GM12878 (cell line): Measurements from ENCODE around the gene UFSP2. TPM values are rescaled to one million over a fixed set of nuclear protein-coding genes. Genes with fewer than 3 reads are reported as not detected.

Source experiments
- ATAC-seq: fragments of 200-7000 bp; cut with Tn5 transposase; 3 replicates; pipeline ENCODE4 v1.9.1; 2020; ENCODE audit warnings: mild to moderate bottlenecking, moderate library complexity
- BruUV-seq: library from RNA; stranded (reverse); fragments of 400-500 nt; replicated peaks from 2 replicates; lab custom pipeline; 2021; lab: Mats Ljungman, UMichigan
- CTCF ChIA-PET: fragments of 300-600 bp; sonication (Branson Sonifier 250); formaldehyde crosslinking; extraction: SDS; loops from one replicate; lab custom pipeline; 2021; ENCODE audit warnings: inconsistent platforms; lab: Yijun Ruan, JAX
- POLR2A ChIA-PET: fragments of 350-600 bp; formaldehyde crosslinking; extraction: SDS; loops from one replicate; lab custom pipeline; 2021; ENCODE audit warnings: inconsistent platforms; lab: Charles Lee
- RAD21 ChIA-PET: fragments of 300-600 bp; sonication (Branson Sonifier 250); formaldehyde crosslinking; loops from one replicate; lab custom pipeline; 2023; ENCODE audit warnings: antibody characterized with exemption; ENCODE audit not compliant: unreplicated experiment; lab: Charles Lee
- SMC1A ChIA-PET: fragments of 300-600 bp; sonication (Branson Sonifier 250); formaldehyde crosslinking; loops from one replicate; lab custom pipeline; 2023; ENCODE audit not compliant: unreplicated experiment, uncharacterized antibody; lab: Charles Lee
- DNase-seq: peaks from one replicate; pipeline ENCODE4 v3.0.0-alpha.2; 2011; ENCODE audit warnings: low read depth, low spot score
- FAIRE-seq: peaks from 3 replicates; lab custom pipeline; 2011; peaks lifted over from hg19 to GRCh38; lab: Jason Lieb, UNC
- H2AFZ ChIP-seq: 2 replicates; pipeline ENCODE4 v1.6.0; 2011; ENCODE audit warnings: low read depth, low read length, control low read depth; ENCODE audit not compliant: control insufficient read depth
- H3K27ac ChIP-seq: 2 replicates; pipeline ENCODE4 v1.5.1; 2011; ENCODE audit warnings: control low read depth; ENCODE audit not compliant: control insufficient read depth, insufficient read depth
- H3K27me3 ChIP-seq, 2 experiments: replicated peaks in 1 of 2; 2 replicates each; pipeline versions ENCODE4 v1.6.0 to v1.6.1; 2011; ENCODE audit warnings: low read length in 1 of 2; ENCODE audit not compliant: control insufficient read depth in 2 of 2, insufficient read depth in 2 of 2
- H3K36me3 ChIP-seq, 2 experiments: 2 replicates each; pipeline ENCODE4 v1.5.1; 2011; ENCODE audit warnings: low read length in 1 of 2; ENCODE audit not compliant: control insufficient read depth in 2 of 2, insufficient read depth in 2 of 2
- H3K4me1 ChIP-seq: 2 replicates; pipeline ENCODE4 v1.6.1; 2011; ENCODE audit warnings: mild to moderate bottlenecking, low read length, moderate library complexity, mixed read lengths; ENCODE audit not compliant: control insufficient read depth, insufficient read depth
- H3K4me2 ChIP-seq: 2 replicates; pipeline ENCODE4 v1.6.0; 2011; ENCODE audit warnings: control low read depth; ENCODE audit not compliant: control insufficient read depth, insufficient read depth
- H3K4me3 ChIP-seq: fragments of 200-600 bp; sonication (generic); 2 replicates; pipeline ENCODE4 v1.5.1; 2016
- H3K79me2 ChIP-seq: 2 replicates; pipeline ENCODE4 v1.6.0; 2011; ENCODE audit warnings: low read length; ENCODE audit not compliant: control insufficient read depth, insufficient read depth
- H3K9ac ChIP-seq: 2 replicates; pipeline ENCODE4 v1.8.0; 2011; ENCODE audit warnings: low read length, control low read depth, mixed read lengths; ENCODE audit not compliant: control insufficient read depth, insufficient read depth
- H3K9me3 ChIP-seq: replicated peaks from 3 replicates; pipeline ENCODE4 v1.5.1; 2011; ENCODE audit warnings: mild to moderate bottlenecking, low read length; ENCODE audit not compliant: control insufficient read depth, insufficient read depth
- H4K20me1 ChIP-seq: 2 replicates; pipeline ENCODE4 v1.6.0; 2011; ENCODE audit not compliant: control insufficient read depth, insufficient read depth
- BCL11A ChIP-seq: IDR thresholded peaks from 2 replicates; pipeline ENCODE4 v1.6.1; 2011; ENCODE audit warnings: low read depth, low read length
- BMI1 ChIP-seq: fragments of 450-650 bp; IDR thresholded peaks from 2 replicates; pipeline ENCODE4 v1.6.1; 2016; ENCODE audit warnings: mild to moderate bottlenecking, moderate library complexity, borderline replicate concordance
- CBX3 ChIP-seq: fragments of 200-600 bp; sonication (generic); IDR thresholded peaks from 2 replicates; pipeline ENCODE4 v1.6.1; 2016; ENCODE audit warnings: low read depth, borderline replicate concordance
- CHD2 ChIP-seq: IDR thresholded peaks from 2 replicates; pipeline ENCODE4 v1.6.1; 2011; ENCODE audit warnings: low read depth, low read length, improper control_type of control experiment, borderline replicate concordance
- DPF2 ChIP-seq: fragments of 450-650 bp; IDR thresholded peaks from 2 replicates; pipeline ENCODE4 v1.6.1; 2017; ENCODE audit warnings: mild to moderate bottlenecking
- E4F1 ChIP-seq: fragments of 450-650 bp; IDR thresholded peaks from 2 replicates; pipeline ENCODE4 v1.6.1; 2018; ENCODE audit warnings: borderline replicate concordance, mild to moderate bottlenecking; ENCODE audit not compliant: partially characterized antibody
- IRF5 ChIP-seq: fragments of 450-650 bp; IDR thresholded peaks from 2 replicates; pipeline ENCODE4 v1.6.1; 2017; ENCODE audit warnings: borderline replicate concordance
- KDM1A ChIP-seq: fragments of 200-600 bp; sonication (generic); IDR thresholded peaks from 2 replicates; pipeline ENCODE4 v1.6.1; 2016; ENCODE audit warnings: borderline replicate concordance
- LARP7 ChIP-seq: fragments of 450-650 bp; IDR thresholded peaks from 2 replicates; pipeline ENCODE4 v1.6.1; 2017; ENCODE audit warnings: mild to moderate bottlenecking
- NFIC ChIP-seq: IDR thresholded peaks from 2 replicates; pipeline ENCODE4 v1.6.1; 2012; ENCODE audit warnings: low read depth, mild to moderate bottlenecking, inconsistent platforms, low read length, moderate library complexity
- POLR2AphosphoS5 ChIP-seq: IDR thresholded peaks from 2 replicates; pipeline ENCODE4 v1.6.1; 2011; ENCODE audit warnings: mild to moderate bottlenecking, low read length, inconsistent platforms
- TCF12 ChIP-seq: IDR thresholded peaks from 2 replicates; pipeline ENCODE4 v1.6.1; 2011; ENCODE audit warnings: low read depth, mild to moderate bottlenecking, low read length
- WGBS: methylation state at CpG from one replicate; pipeline ENCODE4 v1.1.6; 2016; ENCODE audit warnings: low lambda C conversion rate; ENCODE audit not compliant: insufficient replicate concordance, insufficient coverage; ENCODE audit errors: missing lambda C conversion rate; 5-methylcytosine and 5-hydroxymethylcytosine counted together
- in situ Hi-C: fragments of 300-500 bp; cut with MboI; formaldehyde crosslinking; loops from 9 replicates; pipeline ENCODE4 v1.14.3; 2018; ENCODE audit warnings: mixed read lengths
- intact Hi-C: fragments of 100-400 bp; cut with micrococcal nuclease; formaldehyde crosslinking; loops from one replicate; pipeline ENCODE4 v1.14.2; 2022; ENCODE audit not compliant: unreplicated experiment
- polyA plus RNA-seq, 11 experiments: library from polyadenylated mRNA; depleted of rRNA in 4 of 11; unstranded in 6 of 11; stranded (reverse) in 5 of 11; fragments of >200 nt; fragmentation: Nextera tagmentation in 4 of 11; fragmentation: Illumina TruSeq in 1 of 11; extraction: Ambion mirVana in 4 of 11; extraction: Trizol in 1 of 11; gene quantifications; 1 replicate in 1 of 11; 2 replicates in 10 of 11; pipeline versions ENCODE4 v1.2.1 to v1.2.3, GENCODE V29; 2011 to 2016; ENCODE audit warnings: inconsistent platforms in 2 of 11, missing spikeins in 2 of 11, low read depth in 1 of 11
- total RNA-seq, 4 experiments: library from RNA; depleted of rRNA in 3 of 4; stranded (reverse); fragments of >200 nt in 3 of 4; fragmentation: Illumina TruSeq in 1 of 4; extraction: Trizol in 1 of 4; gene quantifications; 2 replicates each; pipeline versions ENCODE4 v1.2.1 to v1.2.3, GENCODE V29; 2013 to 2021
- TF ChIP-seq, protein P1 (sequence below): IDR thresholded peaks from 2 replicates; pipeline ENCODE4 v1.6.1; 2011; ENCODE audit warnings: borderline replicate concordance, low read depth, mild to moderate bottlenecking, moderate library complexity, low read length; ENCODE audit not compliant: insufficient read depth, poor library complexity, severe bottlenecking

UFSP2 gene
- total and polyA plus RNA-seq, 10 of the 15 experiments (the other 5 are each of a cell fraction or from before 2014, with no cell fraction given): 25.4 to 53.1 (median 37.7) TPM

DNA sequence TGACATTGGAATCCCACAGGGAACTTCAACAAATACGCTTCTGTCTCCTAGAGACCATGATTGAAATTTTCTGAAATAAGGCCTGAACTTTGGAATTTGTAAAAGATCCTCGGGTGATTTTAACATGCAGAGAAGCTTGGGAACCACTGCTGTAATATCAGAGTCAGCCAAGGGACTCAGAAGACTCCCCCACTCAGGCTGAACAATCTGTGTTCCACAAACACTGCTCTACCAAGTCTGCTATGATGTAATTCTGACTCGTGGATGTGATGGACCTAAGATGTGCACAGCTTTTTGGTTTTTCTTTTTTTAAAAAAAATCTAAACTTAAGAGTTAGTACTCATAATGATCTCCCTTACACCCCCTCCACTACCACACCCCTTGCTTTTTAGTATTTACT is 56.0 kb downstream of the UFSP2 start:
- Histone ChIP-seq H3K27ac (no peak overlapping the region), H3K4me3 (no peak overlapping the region), H2AFZ (no peak overlapping the region), H3K4me1 (no peaks in the 10 kb centered on the region), H3K4me2 (no peak overlapping the region), H3K9me3 (no peaks in the 10 kb centered on the region), H4K20me1 (no peaks in the 10 kb centered on the region), H3K79me2 (no peaks in the 10 kb centered on the region), H3K9ac (no peak overlapping the region), H3K27me3 (no peaks in the 10 kb centered on the region), H3K36me3 (peaks cover 1 to 47% of the 10 kb centered on the region in 2 experiments; a peak in 3 of 4 replicates)
- DNase-seq (no peak), FAIRE-seq (no peak), ATAC-seq (no peak)
- ChIA-PET RAD21 (no interaction called here), POLR2A (no interaction called here), SMC1A (interaction anchor here (1.0 to 1.6 kb wide), 2 partner anchors 12 to 24 kb away, joined by 3 read pairs; no protein-coding TSS in a partner anchor), CTCF (interaction anchor here (0.5 to 0.7 kb wide), 2 partner anchors 35 to 1265 kb away, joined by 5 read pairs; no protein-coding TSS in a partner anchor)
- TF ChIP-seq NFIC (no peak), BCL11A (no peak), E4F1 (no peak), LARP7 (no peak), CHD2 (no peak), BMI1 (no peak), TCF12 (no peak), POLR2AphosphoS5 (no peak), CBX3 (no peak), KDM1A (no peak), DPF2 (no peak), IRF5 (no peak)
- TF ChIP-seq, protein P1, sequence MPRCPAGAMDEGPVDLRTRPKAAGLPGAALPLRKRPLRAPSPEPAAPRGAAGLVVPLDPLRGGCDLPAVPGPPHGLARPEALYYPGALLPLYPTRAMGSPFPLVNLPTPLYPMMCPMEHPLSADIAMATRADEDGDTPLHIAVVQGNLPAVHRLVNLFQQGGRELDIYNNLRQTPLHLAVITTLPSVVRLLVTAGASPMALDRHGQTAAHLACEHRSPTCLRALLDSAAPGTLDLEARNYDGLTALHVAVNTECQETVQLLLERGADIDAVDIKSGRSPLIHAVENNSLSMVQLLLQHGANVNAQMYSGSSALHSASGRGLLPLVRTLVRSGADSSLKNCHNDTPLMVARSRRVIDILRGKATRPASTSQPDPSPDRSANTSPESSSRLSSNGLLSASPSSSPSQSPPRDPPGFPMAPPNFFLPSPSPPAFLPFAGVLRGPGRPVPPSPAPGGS: no peak
- in situ Hi-C loops: no loop called here
- intact Hi-C loops: no loop called here
- TSS peak; percentile 3 for BruUV-seq
- WGBS: 91% methylated on average over 3 of the region's 3 CpGs
